Breast epithelium (tissue), 4 donors: ENCODE measurements around the gene GLCE. TPM values are rescaled to one million over a fixed set of nuclear protein-coding genes. Genes with fewer than 3 reads are reported as not detected.

ENCODE experiments used
- DNase-seq, 2 donors: peaks; one replicate each; pipeline ENCODE4 v3.0.0-alpha.2; 2019; ENCODE audit warnings: low spot score in 2 of 2
- H3K27ac ChIP-seq, 2 donors: fragments of 200-600 bp; sonication (generic) in 1 of 2; one replicate each; pipeline ENCODE4 v1.5.1; 2016 to 2019; ENCODE audit warnings: mild to moderate bottlenecking in 1 of 2
- H3K27me3 ChIP-seq, 2 donors: fragments of 200-600 bp; sonication (generic) in 1 of 2; one replicate each; pipeline versions ENCODE4 v1.5.1 to v1.6.0; 2017 to 2019; ENCODE audit warnings: control low read depth in 1 of 2, mild to moderate bottlenecking in 1 of 2
- H3K36me3 ChIP-seq: fragments of 200-600 bp; one replicate; pipeline ENCODE4 v1.5.1; 2019
- H3K4me1 ChIP-seq, 2 donors: fragments of 200-600 bp; sonication (generic); one replicate each; pipeline ENCODE4 v1.5.1; 2016 to 2019; ENCODE audit warnings: control low read depth in 1 of 2
- H3K4me3 ChIP-seq, 3 donors: fragments of 200-600 bp; sonication (generic); 1 replicate in 2 of 3; 2 replicates in 1 of 3; pipeline ENCODE4 v1.5.1; 2016 to 2019; ENCODE audit warnings: mild to moderate bottlenecking in 3 of 3, moderate library complexity in 2 of 3
- H3K9me3 ChIP-seq, 2 donors: fragments of 200-600 bp; sonication (generic) in 1 of 2; one replicate each; pipeline ENCODE4 v1.5.1; 2016 to 2019; ENCODE audit warnings: control low read depth in 1 of 2
- CTCF ChIP-seq, 3 donors: fragments of 450-650 bp; IDR thresholded peaks; one replicate each; pipeline ENCODE4 v1.5.1; 2016 to 2017; ENCODE audit warnings: antibody characterized with exemption in 3 of 3, mild to moderate bottlenecking in 3 of 3, moderate library complexity in 3 of 3
- POLR2A ChIP-seq: fragments of 450-650 bp; IDR thresholded peaks from one replicate; pipeline ENCODE4 v1.6.1; 2016; ENCODE audit warnings: antibody characterized with exemption, mild to moderate bottlenecking, moderate library complexity
- POLR2AphosphoS5 ChIP-seq, 3 donors: sonication (generic); formaldehyde crosslinking; IDR thresholded peaks; one replicate each; pipeline ENCODE4 v1.6.1; 2017; ENCODE audit warnings: antibody characterized with exemption in 3 of 3
- intact Hi-C: fragments of 100-400 bp; cut with DNase I; formaldehyde crosslinking; loops from one replicate; pipeline ENCODE4 v1.15.1; 2023; ENCODE audit warnings: low total_unique reads
- total RNA-seq, 3 donors: library from RNA; depleted of rRNA; stranded (reverse); fragments of >200 nt; gene quantifications; one replicate each; pipeline ENCODE4 v1.1.0, GENCODE V29; 2016

The GLCE gene
- total RNA-seq, 3 donors from 2014 or later = 15.0 to 52.2 (median 28.8) TPM

GRCh38 chr15:69138963-69139362 is 21.5 kb upstream of the GLCE start:
- Histone ChIP-seq H3K27me3 (no peaks in the 10 kb centered on the region), H3K36me3 (no peaks in the 10 kb centered on the region), H3K9me3 (no peaks in the 10 kb centered on the region), H3K4me1 (no peaks in the 10 kb centered on the region), H3K4me3 (no peak overlapping the region), H3K27ac (no peak overlapping the region)
- intact Hi-C loops = loop anchor here (5.0 kb wide), 1 partner anchor 42 kb away; no protein-coding TSS in a partner anchor
- no peak for DNase-seq
- TF ChIP-seq POLR2A (no peak), CTCF (IDR thresholded peaks at IDR 0.05) (no peak), POLR2AphosphoS5 (IDR thresholded peaks at IDR 0.05) (no peak)

- no peak for TF ChIP-seq POLR2AphosphoS5 (IDR thresholded peaks at IDR 0.05)
- no peak for TF ChIP-seq POLR2A
- no peak for TF ChIP-seq CTCF (IDR thresholded peaks at IDR 0.05)
- intact Hi-C loops = no loop called here
- Histone ChIP-seq H3K9me3 (no peaks in the 10 kb centered on the region), H3K27me3 (no peaks in the 10 kb centered on the region), H3K27ac (peak overlapping the region in 1 of 2 donors; percentile 17), H3K36me3 (no peaks in the 10 kb centered on the region), H3K4me1 (no peaks in the 10 kb centered on the region), H3K4me3 (no peak overlapping the region)
- DNase-seq = peak; percentile 70 to 75
Measured at GRCh38 chr15:69140306-69140705, 20.1 kb upstream of the GLCE start.

DNA sequence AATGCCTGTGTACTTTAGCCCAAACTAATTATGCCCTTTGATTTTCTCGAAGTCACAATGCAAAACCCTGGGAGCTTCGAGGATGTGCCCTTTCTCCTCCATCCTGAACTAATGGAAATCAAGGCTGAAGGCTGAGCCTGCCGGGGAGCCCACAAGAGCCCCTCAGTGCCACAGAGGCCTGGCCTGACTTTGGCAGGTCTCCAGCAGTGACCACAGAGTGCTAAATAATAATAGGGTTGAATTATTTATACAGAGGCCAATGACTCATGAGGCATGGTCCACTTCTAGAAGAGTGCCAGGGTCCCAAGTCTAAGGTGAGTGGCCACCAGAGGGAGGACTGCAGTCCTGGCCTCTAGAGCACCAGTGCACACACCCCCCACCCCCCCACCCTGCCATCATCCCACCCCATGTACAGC is 19.1 kb upstream of the GLCE start:
- no peak for DNase-seq
- no peak overlapping the region for H3K27ac ChIP-seq
- H3K27me3 ChIP-seq = no peaks in the 10 kb centered on the region
- no peak for TF ChIP-seq POLR2AphosphoS5 (IDR thresholded peaks at IDR 0.05)
- TF ChIP-seq CTCF (IDR thresholded peaks at IDR 0.05) = no peak
- no peak for TF ChIP-seq POLR2A
- H3K36me3 ChIP-seq = no peaks in the 10 kb centered on the region
- no peaks in the 10 kb centered on the region for H3K4me1 ChIP-seq
- no peak overlapping the region for H3K4me3 ChIP-seq
- intact Hi-C loops = no loop called here
- H3K9me3 ChIP-seq = no peaks in the 10 kb centered on the region

DNA sequence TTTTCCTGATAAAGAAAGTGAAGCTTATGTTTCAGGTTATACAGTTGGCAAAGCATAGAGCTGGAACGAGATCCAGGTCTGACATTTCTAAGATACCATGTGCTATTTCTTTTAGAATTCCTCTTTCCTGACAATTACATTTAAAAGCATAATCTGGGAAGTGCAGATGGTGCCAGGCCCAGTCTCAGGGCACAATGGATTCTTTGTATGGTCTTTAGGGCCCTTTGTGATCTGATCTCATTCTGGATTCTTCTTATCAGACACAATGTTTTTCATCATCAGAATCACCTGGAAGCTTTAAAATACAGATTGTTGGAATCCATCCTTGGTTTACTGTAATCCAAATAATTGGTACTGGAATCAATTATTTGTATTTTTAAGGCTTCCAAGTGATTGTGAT is 18.6 kb upstream of the GLCE start:
- Histone ChIP-seq H3K27ac (no peak overlapping the region), H3K36me3 (no peaks in the 10 kb centered on the region), H3K9me3 (no peaks in the 10 kb centered on the region), H3K4me1 (no peaks in the 10 kb centered on the region), H3K4me3 (no peak overlapping the region), H3K27me3 (no peaks in the 10 kb centered on the region)
- intact Hi-C loops = no loop called here
- TF ChIP-seq POLR2A (no peak), POLR2AphosphoS5 (IDR thresholded peaks at IDR 0.05) (no peak), CTCF (IDR thresholded peaks at IDR 0.05) (no peak)
- no peak for DNase-seq

DNA sequence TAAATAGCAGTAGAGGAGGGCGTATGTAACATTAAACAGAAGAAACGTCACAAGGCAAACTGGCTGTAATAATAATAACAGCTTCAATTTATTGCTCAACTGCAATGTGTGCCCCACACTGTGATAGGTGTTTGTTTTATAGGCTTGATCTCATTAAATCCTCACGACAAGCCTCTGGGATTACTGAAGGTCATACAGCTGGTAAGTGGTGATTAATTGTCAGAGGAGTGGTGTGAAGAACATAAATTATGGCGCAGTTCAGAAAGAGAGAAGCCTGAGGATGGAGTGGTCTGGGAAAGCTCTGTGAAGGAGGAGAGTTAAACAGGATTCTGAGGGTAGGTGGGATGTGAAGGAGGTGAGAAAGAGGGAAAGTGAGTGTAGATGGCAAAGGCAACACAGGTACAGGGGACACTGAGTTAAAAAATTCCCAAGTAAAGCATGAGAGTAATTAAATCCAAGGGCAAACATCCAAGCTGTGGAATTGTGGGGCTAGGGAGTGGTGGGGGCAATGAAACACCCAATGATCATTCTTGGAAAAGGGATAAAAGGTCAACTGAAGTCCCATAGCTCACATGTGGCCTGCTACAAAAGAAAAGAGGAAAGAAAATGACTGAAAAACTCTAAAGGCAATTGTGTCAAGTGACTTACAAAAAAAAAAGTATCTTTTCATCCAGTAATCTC is 16.5 kb upstream of the GLCE start:
- H3K27me3 ChIP-seq = no peaks in the 10 kb centered on the region
- no peak for TF ChIP-seq POLR2A
- no peak for TF ChIP-seq POLR2AphosphoS5 (IDR thresholded peaks at IDR 0.05)
- no peak for TF ChIP-seq CTCF (IDR thresholded peaks at IDR 0.05)
- intact Hi-C loops = no loop called here

More for the DNA sequence above, 16.5 kb upstream of the GLCE start:
- DNase-seq = no peak
- H3K9me3 ChIP-seq = no peaks in the 10 kb centered on the region
- H3K4me3 ChIP-seq = no peak overlapping the region
- no peaks in the 10 kb centered on the region for H3K4me1 ChIP-seq
- H3K27ac ChIP-seq = no peak overlapping the region
- H3K36me3 ChIP-seq = no peaks in the 10 kb centered on the region
